Upper lobe of left lung (tissue), 6 donors: ENCODE measurements around the gene CHRDL1. TPM values are rescaled to one million over a fixed set of nuclear protein-coding genes. Genes with fewer than 3 reads are reported as not detected.

Experiments
- ATAC-seq, 2 donors: fragments of 200-7000 bp; cut with Tn5 transposase; one replicate each; pipeline ENCODE4 v1.9.1; 2022; ENCODE audit warnings: mild to moderate bottlenecking in 2 of 2, moderate library complexity in 2 of 2; ENCODE audit not compliant: low FRiP score in 2 of 2
- DNase-seq, 2 donors: peaks; one replicate each; pipeline ENCODE4 v3.0.0-alpha.2; 2019 to 2020
- H3K27ac ChIP-seq, 4 donors: fragments of 200-600 bp; sonication (generic); one replicate each; pipeline ENCODE4 v1.5.1; 2016 to 2019
- H3K27me3 ChIP-seq, 4 donors: fragments of 200-600 bp; sonication (generic); one replicate each; pipeline ENCODE4 v1.5.1; 2017 to 2019
- H3K36me3 ChIP-seq, 4 donors: fragments of 200-600 bp; sonication (generic); one replicate each; pipeline ENCODE4 v1.5.1; 2016 to 2019
- H3K4me1 ChIP-seq, 4 donors: fragments of 200-600 bp; sonication (generic); one replicate each; pipeline ENCODE4 v1.5.1; 2018 to 2019
- H3K4me3 ChIP-seq, 4 donors: fragments of 200-600 bp; sonication (generic); one replicate each; pipeline ENCODE4 v1.5.1; 2017 to 2019; ENCODE audit warnings: mild to moderate bottlenecking in 2 of 4, moderate library complexity in 1 of 4
- H3K9me3 ChIP-seq, 4 donors: fragments of 200-600 bp; sonication (generic); one replicate each; pipeline ENCODE4 v1.5.1; 2018 to 2019
- EP300 ChIP-seq, 4 donors: sonication (generic); formaldehyde crosslinking; IDR thresholded peaks; one replicate each; pipeline ENCODE4 v1.5.1; 2017; ENCODE audit warnings: antibody characterized with exemption in 4 of 4, control low read depth in 2 of 4
- POLR2A ChIP-seq, 4 donors: fragments of 450-650 bp; IDR thresholded peaks; one replicate each; pipeline ENCODE4 v1.5.1; 2016 to 2017; ENCODE audit warnings: antibody characterized with exemption in 4 of 4, mild to moderate bottlenecking in 2 of 4
- POLR2AphosphoS5 ChIP-seq, 2 donors: sonication (generic); formaldehyde crosslinking; IDR thresholded peaks; one replicate each; pipeline ENCODE4 v1.5.1; 2017; ENCODE audit warnings: antibody characterized with exemption in 2 of 2
- WGBS, 2 donors: methylation state at CpG; one replicate each; pipeline ENCODE4 v1.1.5; 2017 to 2018; 5-methylcytosine and 5-hydroxymethylcytosine counted together
- total RNA-seq, 6 donors: library from RNA; depleted of rRNA in 4 of 6; stranded (reverse); fragments of >200 nt in 4 of 6; gene quantifications; one replicate each; pipeline versions ENCODE4 v1.1.0 to v1.2.1, GENCODE V29; 2016 to 2021
- TF ChIP-seq, protein P1 (sequence below), 6 experiments: fragments of 450-650 bp in 4 of 6; fragments of 200-600 bp in 2 of 6; sonication (generic) in 2 of 6; IDR thresholded peaks; one replicate each; pipeline ENCODE4 v1.5.1; 2016 to 2019; ENCODE audit warnings: antibody characterized with exemption in 6 of 6
- donor health status: DM: no; HTN: no; CAD: no; lungs with moderate emphysema.
- donor health status: DM: no; HTN: yes; CAD: no; lungs with severe emphysema.

CHRDL1 gene
- total RNA-seq, 6 donors from 2014 or later: 23.0 to 68.7 (median 44.3) TPM

DNA sequence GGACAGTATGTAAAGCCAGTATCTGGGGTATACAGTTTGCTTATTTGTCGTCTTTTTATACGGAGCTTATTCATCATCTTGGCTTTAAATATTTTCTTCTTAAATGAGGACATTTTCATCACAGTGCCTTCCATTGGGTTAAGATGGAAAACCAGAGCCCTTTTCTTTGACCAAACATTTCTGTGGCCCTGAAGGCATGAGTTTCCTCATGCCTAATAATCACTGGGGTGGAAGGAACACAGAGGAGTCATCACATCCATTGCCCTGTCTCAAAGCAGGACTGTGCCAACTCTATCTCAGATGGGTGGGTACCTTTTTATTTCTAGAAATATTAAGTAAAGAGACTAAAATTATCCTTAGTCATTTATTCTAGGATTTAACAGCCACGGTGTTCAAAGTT lies 40.0 kb downstream of the CHRDL1 start:
- no peaks in the 10 kb centered on the region for H3K36me3 ChIP-seq
- H3K27me3 ChIP-seq: no peaks in the 10 kb centered on the region
- H3K4me3 ChIP-seq: no peak overlapping the region
- TF ChIP-seq EP300 (IDR thresholded peaks at IDR 0.05) (no peak), POLR2AphosphoS5 (IDR thresholded peaks at IDR 0.05) (no peak), POLR2A (IDR thresholded peaks at IDR 0.05) (no peak)
- TF ChIP-seq, protein P1, sequence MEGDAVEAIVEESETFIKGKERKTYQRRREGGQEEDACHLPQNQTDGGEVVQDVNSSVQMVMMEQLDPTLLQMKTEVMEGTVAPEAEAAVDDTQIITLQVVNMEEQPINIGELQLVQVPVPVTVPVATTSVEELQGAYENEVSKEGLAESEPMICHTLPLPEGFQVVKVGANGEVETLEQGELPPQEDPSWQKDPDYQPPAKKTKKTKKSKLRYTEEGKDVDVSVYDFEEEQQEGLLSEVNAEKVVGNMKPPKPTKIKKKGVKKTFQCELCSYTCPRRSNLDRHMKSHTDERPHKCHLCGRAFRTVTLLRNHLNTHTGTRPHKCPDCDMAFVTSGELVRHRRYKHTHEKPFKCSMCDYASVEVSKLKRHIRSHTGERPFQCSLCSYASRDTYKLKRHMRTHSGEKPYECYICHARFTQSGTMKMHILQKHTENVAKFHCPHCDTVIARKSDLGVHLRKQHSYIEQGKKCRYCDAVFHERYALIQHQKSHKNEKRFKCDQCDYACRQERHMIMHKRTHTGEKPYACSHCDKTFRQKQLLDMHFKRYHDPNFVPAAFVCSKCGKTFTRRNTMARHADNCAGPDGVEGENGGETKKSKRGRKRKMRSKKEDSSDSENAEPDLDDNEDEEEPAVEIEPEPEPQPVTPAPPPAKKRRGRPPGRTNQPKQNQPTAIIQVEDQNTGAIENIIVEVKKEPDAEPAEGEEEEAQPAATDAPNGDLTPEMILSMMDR (IDR thresholded peaks at IDR 0.05): no peak
- ATAC-seq (no peak), DNase-seq (no peak)
- H3K27ac ChIP-seq: no peak overlapping the region
- 82 to 87% methylated on average over 3 of the region's 3 CpGs for WGBS, 2 donors
- H3K4me1 ChIP-seq: no peaks in the 10 kb centered on the region
- H3K9me3 ChIP-seq: no peaks in the 10 kb centered on the region

DNA sequence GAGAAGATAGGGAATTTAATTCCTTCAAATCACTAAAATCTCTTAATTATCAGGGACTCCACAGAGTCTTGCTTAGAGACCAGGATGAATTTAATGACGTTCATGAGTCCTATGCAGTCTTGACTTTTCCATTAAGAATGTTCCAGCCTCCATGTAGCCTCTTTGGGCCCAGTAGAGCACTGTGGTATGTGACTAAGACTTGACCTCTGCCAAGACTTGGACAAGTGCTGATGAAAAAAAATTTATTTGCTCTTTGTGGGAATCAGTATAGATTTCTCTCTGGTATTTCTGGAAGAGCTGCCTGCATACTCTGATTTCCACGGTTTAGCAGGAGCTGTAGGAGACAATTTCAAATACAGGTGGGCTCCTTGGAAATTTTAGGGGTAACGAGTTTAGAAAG lies 40.6 kb downstream of the CHRDL1 start:
- no peak overlapping the region for H3K4me3 ChIP-seq
- H3K27ac ChIP-seq: no peak overlapping the region
- no peaks in the 10 kb centered on the region for H3K4me1 ChIP-seq
- H3K36me3 ChIP-seq: no peaks in the 10 kb centered on the region
- no peaks in the 10 kb centered on the region for H3K9me3 ChIP-seq
- DNase-seq: no peak
- no peak for TF ChIP-seq EP300 (IDR thresholded peaks at IDR 0.05)
- TF ChIP-seq, protein P1 (IDR thresholded peaks at IDR 0.05): no peak
- TF ChIP-seq POLR2A (IDR thresholded peaks at IDR 0.05): no peak
- TF ChIP-seq POLR2AphosphoS5 (IDR thresholded peaks at IDR 0.05): no peak
- 51 to 71% methylated on average over 3 of the region's 3 CpGs for WGBS, 2 donors
- H3K27me3 ChIP-seq: no peaks in the 10 kb centered on the region
- ATAC-seq: no peak

- H3K4me1 ChIP-seq: no peaks in the 10 kb centered on the region
- no peaks in the 10 kb centered on the region for H3K36me3 ChIP-seq
- H3K4me3 ChIP-seq: no peak overlapping the region
- no peak for TF ChIP-seq EP300 (IDR thresholded peaks at IDR 0.05)
- no peak for TF ChIP-seq POLR2A (IDR thresholded peaks at IDR 0.05)
- TF ChIP-seq, protein P1 (IDR thresholded peaks at IDR 0.05): no peak
- no peak for TF ChIP-seq POLR2AphosphoS5 (IDR thresholded peaks at IDR 0.05)
- DNase-seq (no peak), ATAC-seq (no peak)
- no peaks in the 10 kb centered on the region for H3K27me3 ChIP-seq
- 45 to 47% methylated on average over 7 of the region's 7 CpGs for WGBS, 2 donors
- no peak overlapping the region for H3K27ac ChIP-seq
- no peaks in the 10 kb centered on the region for H3K9me3 ChIP-seq
Observed at GRCh38 chrX:110750526-110751189, 45.0 kb downstream of the CHRDL1 start.

GRCh38 chrX:110748256-110748806 lies 47.3 kb downstream of the CHRDL1 start:
- H3K4me3 ChIP-seq: no peak overlapping the region
- no peaks in the 10 kb centered on the region for H3K9me3 ChIP-seq
- H3K4me1 ChIP-seq: no peaks in the 10 kb centered on the region
- 77 to 78% methylated on average over 3 of the region's 3 CpGs for WGBS, 2 donors
- H3K36me3 ChIP-seq: no peaks in the 10 kb centered on the region
- TF ChIP-seq, protein P1 (IDR thresholded peaks at IDR 0.05): no peak
- TF ChIP-seq EP300 (IDR thresholded peaks at IDR 0.05): no peak
- TF ChIP-seq POLR2A (IDR thresholded peaks at IDR 0.05): no peak
- no peak for TF ChIP-seq POLR2AphosphoS5 (IDR thresholded peaks at IDR 0.05)
- no peak for ATAC-seq
- H3K27me3 ChIP-seq: no peaks in the 10 kb centered on the region
- H3K27ac ChIP-seq: no peak overlapping the region
- DNase-seq: no peak

DNA sequence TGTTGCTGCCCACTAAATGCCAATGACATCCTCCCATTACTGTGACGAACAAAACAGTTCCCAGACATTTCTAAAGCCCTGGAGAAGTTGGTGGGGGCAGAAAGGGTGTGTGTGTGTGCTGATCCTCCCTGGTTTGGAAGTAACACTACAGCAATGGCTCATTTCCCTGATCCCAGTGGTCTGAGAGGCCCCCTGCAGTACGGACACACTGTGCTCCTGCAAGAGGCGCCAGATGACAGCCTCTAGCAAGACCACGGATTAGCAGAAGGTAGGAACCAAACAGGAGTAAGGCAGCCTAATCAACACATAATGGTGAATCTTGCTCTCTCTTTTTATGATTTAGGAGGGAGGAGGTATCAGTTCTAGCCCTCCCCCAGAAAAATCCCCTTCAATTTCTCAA lies 49.6 kb downstream of the CHRDL1 start:
- H3K9me3 ChIP-seq: no peaks in the 10 kb centered on the region
- no peak for DNase-seq
- H3K4me3 ChIP-seq: no peak overlapping the region
- H3K36me3 ChIP-seq: no peaks in the 10 kb centered on the region
- no peaks in the 10 kb centered on the region for H3K27me3 ChIP-seq
- no peak for ATAC-seq
- H3K4me1 ChIP-seq: no peaks in the 10 kb centered on the region
- TF ChIP-seq POLR2AphosphoS5 (IDR thresholded peaks at IDR 0.05) (no peak), POLR2A (IDR thresholded peaks at IDR 0.05) (no peak), EP300 (IDR thresholded peaks at IDR 0.05) (no peak)
- TF ChIP-seq, protein P1 (IDR thresholded peaks at IDR 0.05): no peak
- 59 to 80% methylated on average over 1 to 4 of the region's 4 CpGs for WGBS, 2 donors
- no peak overlapping the region for H3K27ac ChIP-seq
